ENCODE data around the gene APOBEC2. TPM values are rescaled to one million over a fixed set of nuclear protein-coding genes. Genes with fewer than 3 reads are reported as not detected.

The APOBEC2 gene
- total and polyA plus RNA-seq, 2 of the 13 experiments (the other 11 are each of a cell fraction or from before 2014, with no cell fraction given), result 0.09 TPM; not detected in 1

DNA sequence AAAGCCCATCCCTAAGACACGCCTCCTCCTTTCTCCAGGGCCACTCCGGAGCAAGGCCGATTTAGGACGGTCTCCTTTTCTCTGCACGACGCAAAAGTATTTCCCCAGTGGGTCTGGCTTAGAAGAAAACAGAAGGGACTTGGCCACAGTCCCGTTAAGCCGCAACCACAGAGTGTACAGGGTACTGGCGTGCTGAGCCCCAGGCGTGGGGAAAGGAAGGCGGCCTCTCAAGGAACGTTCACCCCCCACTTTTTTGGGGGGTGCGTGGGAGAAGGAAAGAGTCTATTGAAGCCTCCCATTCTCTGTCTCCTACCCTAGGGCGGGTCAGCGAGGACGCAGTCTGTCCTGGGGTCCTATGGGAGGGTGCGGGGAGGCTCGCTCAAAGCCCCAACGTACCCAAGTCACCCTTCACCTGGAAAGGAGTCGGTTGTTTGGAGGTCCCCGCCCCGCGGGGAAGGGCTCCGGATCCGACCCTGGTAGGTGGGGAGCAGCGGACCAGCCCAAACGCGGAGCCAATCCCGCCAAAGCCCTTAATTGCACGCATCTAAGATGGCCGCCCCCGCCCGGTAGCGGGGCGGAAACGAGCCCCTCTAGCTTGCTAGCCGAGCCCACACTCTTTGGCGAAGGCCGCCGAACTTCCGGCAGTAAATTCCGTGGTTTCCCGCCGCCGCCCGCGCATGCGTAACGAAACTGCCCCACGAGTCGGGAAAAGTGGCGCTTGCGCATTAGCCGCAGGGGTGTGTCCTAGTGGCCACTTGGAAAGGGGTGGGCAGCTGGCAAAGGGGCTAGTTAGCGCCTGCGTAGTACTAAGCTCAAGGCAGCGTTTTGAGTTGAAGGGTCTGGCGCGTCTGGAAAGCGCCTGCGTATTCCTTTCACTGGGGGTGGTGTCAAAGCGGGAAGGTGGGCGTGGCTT lies 19.2 kb downstream of the APOBEC2 start, which contains the start of gene OARD1 (continued):
- TF ChIP-seq ZNF746 (CRISPR knock-in tag; IDR thresholded peaks at IDR 0.05) (peak; percentile 69; the same call in 1 of the 2 replicates), ZNF839 (CRISPR knock-in tag; IDR thresholded peaks at IDR 0.05; ENCODE audit: borderline replicate concordance) (no peak; the same call in 1 of the 2 replicates), ZNF121 (CRISPR knock-in tag; IDR thresholded peaks at IDR 0.05) (no peak), GATAD2A (CRISPR knock-in tag; IDR thresholded peaks at IDR 0.05) (peak; percentile 31; the same call in 1 of the 2 replicates), KMT2A (CRISPR knock-in tag; IDR thresholded peaks at IDR 0.05) (peak; percentile 12), ATM (IDR thresholded peaks at IDR 0.05; ENCODE audit: borderline replicate concordance) (no peak), ZNF451 (CRISPR knock-in tag; IDR thresholded peaks at IDR 0.05) (peak; percentile 58; the same call in 1 of the 2 replicates), GLI4 (CRISPR knock-in tag; IDR thresholded peaks at IDR 0.05; ENCODE audit: borderline replicate concordance) (no peak), PCBP1 (IDR thresholded peaks at IDR 0.05; ENCODE audit: borderline replicate concordance, low read depth, low read length) (no peak), KAT7 (CRISPR knock-in tag; IDR thresholded peaks at IDR 0.05; ENCODE audit: borderline replicate concordance) (peak; percentile 85), SP4 (CRISPR knock-in tag; IDR thresholded peaks at IDR 0.05) (no peak), ZNF7 (CRISPR knock-in tag; IDR thresholded peaks at IDR 0.05) (no peak), IKZF1 (IDR thresholded peaks at IDR 0.05) (no peak), TGIF2 (CRISPR knock-in tag; IDR thresholded peaks at IDR 0.05) (no peak; the same call in 1 of the 2 replicates), SP5 (CRISPR knock-in tag; IDR thresholded peaks at IDR 0.05; ENCODE audit: borderline replicate concordance, low read depth) (peak; percentile 54; the same call in 1 of the 2 replicates), KAT2B (IDR thresholded peaks at IDR 0.05; ENCODE audit: borderline replicate concordance, low read depth, low read length) (no peak), ZFY (CRISPR knock-in tag; IDR thresholded peaks at IDR 0.05) (peak; percentile 70), TCF7 (IDR thresholded peaks at IDR 0.05; ENCODE audit: low read depth) (no peak), TEAD3 (CRISPR knock-in tag; optimal IDR thresholded peaks at IDR 0.05; ENCODE audit: borderline replicate concordance) (peak; percentile 95), ZMYM3 (CRISPR knock-in tag; IDR thresholded peaks at IDR 0.05) (no peak), CCDC6 (CRISPR knock-in tag; IDR thresholded peaks at IDR 0.05) (peak; percentile 57; the same call in 1 of the 2 replicates), REL (CRISPR knock-in tag; conservative IDR thresholded peaks at IDR 0.05) (no peak), ZNF124 (CRISPR knock-in tag; IDR thresholded peaks at IDR 0.05) (no peak)
- TF ChIP-seq, protein P1, sequence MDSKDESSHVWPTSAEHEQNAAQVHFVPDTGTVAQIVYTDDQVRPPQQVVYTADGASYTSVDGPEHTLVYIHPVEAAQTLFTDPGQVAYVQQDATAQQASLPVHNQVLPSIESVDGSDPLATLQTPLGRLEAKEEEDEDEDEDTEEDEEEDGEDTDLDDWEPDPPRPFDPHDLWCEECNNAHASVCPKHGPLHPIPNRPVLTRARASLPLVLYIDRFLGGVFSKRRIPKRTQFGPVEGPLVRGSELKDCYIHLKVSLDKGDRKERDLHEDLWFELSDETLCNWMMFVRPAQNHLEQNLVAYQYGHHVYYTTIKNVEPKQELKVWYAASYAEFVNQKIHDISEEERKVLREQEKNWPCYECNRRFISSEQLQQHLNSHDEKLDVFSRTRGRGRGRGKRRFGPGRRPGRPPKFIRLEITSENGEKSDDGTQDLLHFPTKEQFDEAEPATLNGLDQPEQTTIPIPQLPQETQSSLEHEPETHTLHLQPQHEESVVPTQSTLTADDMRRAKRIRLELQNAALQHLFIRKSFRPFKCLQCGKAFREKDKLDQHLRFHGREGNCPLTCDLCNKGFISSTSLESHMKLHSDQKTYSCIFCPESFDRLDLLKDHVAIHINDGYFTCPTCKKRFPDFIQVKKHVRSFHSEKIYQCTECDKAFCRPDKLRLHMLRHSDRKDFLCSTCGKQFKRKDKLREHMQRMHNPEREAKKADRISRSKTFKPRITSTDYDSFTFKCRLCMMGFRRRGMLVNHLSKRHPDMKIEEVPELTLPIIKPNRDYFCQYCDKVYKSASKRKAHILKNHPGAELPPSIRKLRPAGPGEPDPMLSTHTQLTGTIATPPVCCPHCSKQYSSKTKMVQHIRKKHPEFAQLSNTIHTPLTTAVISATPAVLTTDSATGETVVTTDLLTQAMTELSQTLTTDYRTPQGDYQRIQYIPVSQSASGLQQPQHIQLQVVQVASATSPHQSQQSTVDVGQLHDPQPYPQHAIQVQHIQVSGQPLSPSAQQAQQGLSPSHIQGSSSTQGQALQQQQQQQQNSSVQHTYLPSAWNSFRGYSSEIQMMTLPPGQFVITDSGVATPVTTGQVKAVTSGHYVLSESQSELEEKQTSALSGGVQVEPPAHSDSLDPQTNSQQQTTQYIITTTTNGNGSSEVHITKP (CRISPR knock-in tag; IDR thresholded peaks at IDR 0.05; ENCODE audit: low read depth), result peak; percentile 77
- TF ChIP-seq, protein P2, sequence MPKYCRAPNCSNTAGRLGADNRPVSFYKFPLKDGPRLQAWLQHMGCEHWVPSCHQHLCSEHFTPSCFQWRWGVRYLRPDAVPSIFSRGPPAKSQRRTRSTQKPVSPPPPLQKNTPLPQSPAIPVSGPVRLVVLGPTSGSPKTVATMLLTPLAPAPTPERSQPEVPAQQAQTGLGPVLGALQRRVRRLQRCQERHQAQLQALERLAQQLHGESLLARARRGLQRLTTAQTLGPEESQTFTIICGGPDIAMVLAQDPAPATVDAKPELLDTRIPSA (CRISPR knock-in tag; IDR thresholded peaks at IDR 0.05; ENCODE audit: borderline replicate concordance), result no peak
- TF ChIP-seq, protein P3, sequence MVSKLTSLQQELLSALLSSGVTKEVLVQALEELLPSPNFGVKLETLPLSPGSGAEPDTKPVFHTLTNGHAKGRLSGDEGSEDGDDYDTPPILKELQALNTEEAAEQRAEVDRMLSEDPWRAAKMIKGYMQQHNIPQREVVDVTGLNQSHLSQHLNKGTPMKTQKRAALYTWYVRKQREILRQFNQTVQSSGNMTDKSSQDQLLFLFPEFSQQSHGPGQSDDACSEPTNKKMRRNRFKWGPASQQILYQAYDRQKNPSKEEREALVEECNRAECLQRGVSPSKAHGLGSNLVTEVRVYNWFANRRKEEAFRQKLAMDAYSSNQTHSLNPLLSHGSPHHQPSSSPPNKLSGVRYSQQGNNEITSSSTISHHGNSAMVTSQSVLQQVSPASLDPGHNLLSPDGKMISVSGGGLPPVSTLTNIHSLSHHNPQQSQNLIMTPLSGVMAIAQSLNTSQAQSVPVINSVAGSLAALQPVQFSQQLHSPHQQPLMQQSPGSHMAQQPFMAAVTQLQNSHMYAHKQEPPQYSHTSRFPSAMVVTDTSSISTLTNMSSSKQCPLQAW (CRISPR knock-in tag; IDR thresholded peaks at IDR 0.05), result peak; percentile 12; the same call in 1 of the 2 replicates
